IMR-90 (cell line): ENCODE measurements around the gene YY1AP1.

Experiments used
- BHLHE40 ChIP-seq: fragments of 150-350 bp; IDR thresholded peaks from 2 replicates; pipeline ENCODE4 v1.6.1; 2016; ENCODE audit warnings: mild to moderate bottlenecking, low read depth, low read length
- CEBPB ChIP-seq: IDR thresholded peaks from 2 replicates; pipeline ENCODE4 v1.6.1; 2012; ENCODE audit warnings: low read depth, low read length, improper control_type of control experiment
- CHD1 ChIP-seq: IDR thresholded peaks from 2 replicates; pipeline ENCODE4 v1.6.1; 2012; ENCODE audit warnings: low read depth, low read length, improper control_type of control experiment
- CTCF ChIP-seq: conservative IDR thresholded peaks from 2 replicates; pipeline ENCODE4 v1.5.1; 2012; ENCODE audit warnings: mild to moderate bottlenecking, low read depth, low read length, improper control_type of control experiment
- ELK1 ChIP-seq: fragments of 150-350 bp; IDR thresholded peaks from 2 replicates; pipeline ENCODE4 v1.6.1; 2016; ENCODE audit warnings: low read depth, mild to moderate bottlenecking, low read length, moderate library complexity, borderline replicate concordance
- FOS ChIP-seq: fragments of 150-350 bp; IDR thresholded peaks from 2 replicates; pipeline ENCODE4 v1.6.1; 2016; ENCODE audit warnings: low read depth, low read length
- MAFK ChIP-seq: IDR thresholded peaks from 2 replicates; pipeline ENCODE4 v1.6.1; 2012; ENCODE audit warnings: low read depth, low read length, improper control_type of control experiment
- MAZ ChIP-seq: IDR thresholded peaks from 2 replicates; pipeline ENCODE4 v1.6.1; 2012; ENCODE audit warnings: low read depth, mild to moderate bottlenecking, low read length, improper control_type of control experiment, moderate library complexity, borderline replicate concordance
- MXI1 ChIP-seq: IDR thresholded peaks from 2 replicates; pipeline ENCODE4 v1.6.1; 2012; ENCODE audit warnings: low read depth, mild to moderate bottlenecking, low read length, moderate library complexity, borderline replicate concordance
- POLR2A ChIP-seq: IDR thresholded peaks from 2 replicates; pipeline ENCODE4 v1.6.1; 2012; ENCODE audit warnings: mild to moderate bottlenecking, low read depth, low read length
- USF2 ChIP-seq: fragments of 150-350 bp; IDR thresholded peaks from 2 replicates; pipeline ENCODE4 v1.6.1; 2017; ENCODE audit warnings: mild to moderate bottlenecking, antibody characterized with exemption, low read length, low read depth

- TF ChIP-seq CTCF = no peak
- no peak for TF ChIP-seq POLR2A
- TF ChIP-seq MXI1 = no peak
- TF ChIP-seq ELK1 = no peak
- no peak for TF ChIP-seq USF2
- TF ChIP-seq FOS = no peak
- TF ChIP-seq CEBPB = no peak
- no peak for TF ChIP-seq MAFK
- no peak for TF ChIP-seq CHD1
- TF ChIP-seq BHLHE40 = no peak
- TF ChIP-seq MAZ = no peak
These were observed 5.6 kb upstream of the YY1AP1 start for GRCh38 chr1:155694167-155694566.
